GM20431 (cell line): Measurements from ENCODE around the gene MYLK.

Source experiments
- in situ Hi-C: fragments of 300-500 bp; cut with MseI, MboI; formaldehyde crosslinking; loops from one replicate; pipeline ENCODE4 v1.15.0; 2020; ENCODE audit warnings: low sequenced_read_pairs; ENCODE audit not compliant: unreplicated experiment

The MYLK gene

GRCh38 chr3:123799544-123800361, 84.4 kb downstream of the MYLK start:
- in situ Hi-C loops, result no loop called here

GRCh38 chr3:123798550-123798949, 85.6 kb downstream of the MYLK start:
- in situ Hi-C loops, result no loop called here

- in situ Hi-C loops, result no loop called here
Measured at GRCh38 chr3:123795471-123796251, 88.5 kb downstream of the MYLK start.

GRCh38 chr3:123793425-123793824, 90.7 kb downstream of the MYLK start:
- in situ Hi-C loops, result no loop called here

- in situ Hi-C loops, result no loop called here
Measured at GRCh38 chr3:123792473-123793201, 91.5 kb downstream of the MYLK start.

GRCh38 chr3:123791898-123792297, 92.2 kb downstream of the MYLK start:
- in situ Hi-C loops, result no loop called here

- in situ Hi-C loops, result no loop called here
Measured at GRCh38 chr3:123791417-123791816, 92.7 kb downstream of the MYLK start.

GRCh38 chr3:123791073-123791370, 93.1 kb downstream of the MYLK start:
- in situ Hi-C loops, result no loop called here

GRCh38 chr3:123790254-123791072, 93.7 kb downstream of the MYLK start:
- in situ Hi-C loops, result no loop called here

- in situ Hi-C loops, result no loop called here
Measured at GRCh38 chr3:123789760-123790159, 94.4 kb downstream of the MYLK start.

GRCh38 chr3:123789160-123789559, 95.0 kb downstream of the MYLK start:
- in situ Hi-C loops, result no loop called here

- in situ Hi-C loops, result no loop called here
Measured at GRCh38 chr3:123788710-123789109, 95.4 kb downstream of the MYLK start.

GRCh38 chr3:123787133-123787532, 97.0 kb downstream of the MYLK start:
- in situ Hi-C loops, result no loop called here

GRCh38 chr3:123785602-123786001, 98.5 kb downstream of the MYLK start:
- in situ Hi-C loops, result no loop called here

- in situ Hi-C loops, result no loop called here
Measured at GRCh38 chr3:123783811-123784210, 100.3 kb downstream of the MYLK start.

- in situ Hi-C loops, result no loop called here
Measured at GRCh38 chr3:123783050-123783689, 101.0 kb downstream of the MYLK start.

- in situ Hi-C loops, result no loop called here
Measured at GRCh38 chr3:123782488-123782887, 101.6 kb downstream of the MYLK start.

GRCh38 chr3:123781571-123782275, 102.4 kb downstream of the MYLK start:
- in situ Hi-C loops, result no loop called here

GRCh38 chr3:123781138-123781537, 103.0 kb downstream of the MYLK start:
- in situ Hi-C loops, result no loop called here
